Suprapubic skin (tissue), 4 donors: ENCODE results near the gene NAP1L5.

ENCODE experiments used
- CTCF ChIP-seq, 2 donors: fragments of 200-600 bp in 1 of 2; fragments of 450-650 bp in 1 of 2; sonication (generic) in 1 of 2; IDR thresholded peaks; one replicate each; pipeline ENCODE4 v1.5.1; 2016 to 2019; ENCODE audit warnings: antibody characterized with exemption in 2 of 2, mild to moderate bottlenecking in 1 of 2, moderate library complexity in 1 of 2
- POLR2A ChIP-seq, 2 donors: fragments of 450-650 bp; IDR thresholded peaks; one replicate each; pipeline ENCODE4 v1.6.1; 2017; ENCODE audit warnings: antibody characterized with exemption in 2 of 2, mild to moderate bottlenecking in 2 of 2, moderate library complexity in 2 of 2
- POLR2AphosphoS5 ChIP-seq, 3 donors: sonication (generic); formaldehyde crosslinking; IDR thresholded peaks; one replicate each; pipeline ENCODE4 v1.6.1; 2017; ENCODE audit warnings: antibody characterized with exemption in 3 of 3

- TF ChIP-seq POLR2A (IDR thresholded peaks at IDR 0.05) (no peak), CTCF (IDR thresholded peaks at IDR 0.05) (no peak), POLR2AphosphoS5 (IDR thresholded peaks at IDR 0.05) (no peak)
Observed at GRCh38 chr4:88732714-88733368, 35.2 kb upstream of the NAP1L5 start.
